ENCODE measurements around the gene SMG9. TPM values are rescaled to one million over a fixed set of nuclear protein-coding genes. Genes with fewer than 3 reads are reported as not detected.

SMG9 gene
- polyA plus RNA-seq, 1 of the 3 experiments (the other 2 are of a cell fraction): 24.3 TPM

DNA sequence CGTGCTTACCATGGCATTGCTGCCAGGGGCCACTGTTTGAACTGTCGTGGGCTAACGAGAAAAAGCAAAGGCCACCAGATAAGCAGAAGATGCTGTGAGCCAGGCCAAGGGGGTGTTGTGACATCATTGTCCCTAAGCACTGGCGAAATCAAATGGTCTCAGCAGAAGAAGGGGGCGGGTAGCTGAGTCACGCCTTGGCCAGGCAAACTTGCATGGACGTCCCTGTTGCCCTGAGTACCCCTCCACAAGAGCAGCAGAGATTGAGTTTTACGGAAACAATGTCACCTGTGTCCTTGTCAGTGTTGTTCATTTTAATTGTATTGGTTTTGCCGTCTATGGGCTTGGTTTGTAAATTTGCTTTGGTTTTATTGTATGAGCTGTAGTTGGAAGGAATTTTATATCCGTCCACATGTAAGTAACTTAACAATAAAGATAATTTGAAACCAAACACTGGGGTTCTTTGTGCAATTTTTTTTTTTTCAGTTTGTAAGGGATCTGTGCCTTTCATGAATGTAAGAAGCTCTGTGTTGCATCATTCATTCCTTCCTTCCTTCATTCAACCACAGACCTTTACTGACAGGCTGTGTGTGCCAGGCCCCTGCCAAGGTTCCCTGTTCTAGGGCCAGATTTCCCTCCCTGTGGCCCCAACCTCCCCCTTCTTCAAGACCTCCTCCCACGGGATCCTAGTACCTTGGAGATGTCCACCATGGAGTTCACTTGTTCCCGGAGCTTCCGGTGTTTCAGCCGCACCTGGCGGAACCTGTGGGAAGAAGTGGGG is 13.7 kb upstream of the SMG9 start:
- TF ChIP-seq, protein P1, sequence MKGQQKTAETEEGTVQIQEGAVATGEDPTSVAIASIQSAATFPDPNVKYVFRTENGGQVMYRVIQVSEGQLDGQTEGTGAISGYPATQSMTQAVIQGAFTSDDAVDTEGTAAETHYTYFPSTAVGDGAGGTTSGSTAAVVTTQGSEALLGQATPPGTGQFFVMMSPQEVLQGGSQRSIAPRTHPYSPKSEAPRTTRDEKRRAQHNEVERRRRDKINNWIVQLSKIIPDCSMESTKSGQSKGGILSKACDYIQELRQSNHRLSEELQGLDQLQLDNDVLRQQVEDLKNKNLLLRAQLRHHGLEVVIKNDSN (IDR thresholded peaks at IDR 0.05; ENCODE audit: borderline replicate concordance, low read depth): no peak
- TF ChIP-seq MXI1 (IDR thresholded peaks at IDR 0.05; ENCODE audit: low read depth, low read length) (no peak), YY1 (IDR thresholded peaks at IDR 0.05; ENCODE audit: low read depth) (no peak), SIN3A (IDR thresholded peaks at IDR 0.05; ENCODE audit: borderline replicate concordance, low read depth, low read length) (no peak), TEAD4 (IDR thresholded peaks at IDR 0.05; ENCODE audit: borderline replicate concordance, insufficient read depth) (no peak), RAD21 (IDR thresholded peaks at IDR 0.05; ENCODE audit: low read length) (no peak), FOXJ3 (CRISPR knock-in tag; IDR thresholded peaks at IDR 0.05) (no peak), ELF1 (IDR thresholded peaks at IDR 0.05) (no peak)
- TF ChIP-seq, protein P2, sequence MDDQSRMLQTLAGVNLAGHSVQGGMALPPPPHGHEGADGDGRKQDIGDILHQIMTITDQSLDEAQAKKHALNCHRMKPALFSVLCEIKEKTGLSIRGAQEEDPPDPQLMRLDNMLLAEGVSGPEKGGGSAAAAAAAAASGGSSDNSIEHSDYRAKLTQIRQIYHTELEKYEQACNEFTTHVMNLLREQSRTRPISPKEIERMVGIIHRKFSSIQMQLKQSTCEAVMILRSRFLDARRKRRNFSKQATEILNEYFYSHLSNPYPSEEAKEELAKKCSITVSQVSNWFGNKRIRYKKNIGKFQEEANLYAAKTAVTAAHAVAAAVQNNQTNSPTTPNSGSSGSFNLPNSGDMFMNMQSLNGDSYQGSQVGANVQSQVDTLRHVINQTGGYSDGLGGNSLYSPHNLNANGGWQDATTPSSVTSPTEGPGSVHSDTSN (IDR thresholded peaks at IDR 0.05): no peak
- no peaks in the 10 kb centered on the region for H3K36me3 ChIP-seq (replicated peaks in 1 of 2; ENCODE audit: control insufficient read depth in 1 of 2, insufficient read depth in 2 of 2, low read length in 1 of 2)
- no peaks in the 10 kb centered on the region for H3K79me2 ChIP-seq (ENCODE audit: insufficient read depth)
- DNase-seq: no peak
- peaks cover 28% of the 10 kb centered on the region for H3F3A ChIP-seq (replicated peaks; ENCODE audit: insufficient read depth)
- H3K9ac ChIP-seq: no peak overlapping the region
- H3K4me2 ChIP-seq: no peak overlapping the region
- ChIA-PET POLR2A (no interaction called here), CTCF (interaction anchor here (0.9 to 5.4 kb wide), 7 partner anchors 8 to 23 kb away, joined by 3 to 47 read pairs (median 7); partner anchors contain the start of gene SMG9)
- no peaks in the 10 kb centered on the region for H4K20me1 ChIP-seq (ENCODE audit: insufficient read depth)
- peaks cover 0 to 17% of the 10 kb centered on the region in 2 experiments; a peak in 3 of 4 replicates for H3K4me1 ChIP-seq (ENCODE audit: control insufficient read depth in 1 of 2, insufficient read depth in 2 of 2, low read depth in 1 of 2, low read length in 1 of 2)
- H3K27me3 ChIP-seq (ENCODE audit: insufficient read depth): no peaks in the 10 kb centered on the region
- H3K27ac ChIP-seq (ENCODE audit: low read depth in 2 of 2, low read length in 1 of 2): no peak overlapping the region
- 86% methylated on average over 14 of the region's 15 CpGs for WGBS (ENCODE audit: low lambda C conversion rate)
- no peak overlapping the region for H2AFZ ChIP-seq (ENCODE audit: low read depth)
- H3K9me2 ChIP-seq: no peaks in the 10 kb centered on the region
- no peaks in the 10 kb centered on the region for H3K9me3 ChIP-seq
- no peak overlapping the region for H3K4me3 ChIP-seq (ENCODE audit: low read depth in 2 of 2, low read length in 1 of 2)

DNA sequence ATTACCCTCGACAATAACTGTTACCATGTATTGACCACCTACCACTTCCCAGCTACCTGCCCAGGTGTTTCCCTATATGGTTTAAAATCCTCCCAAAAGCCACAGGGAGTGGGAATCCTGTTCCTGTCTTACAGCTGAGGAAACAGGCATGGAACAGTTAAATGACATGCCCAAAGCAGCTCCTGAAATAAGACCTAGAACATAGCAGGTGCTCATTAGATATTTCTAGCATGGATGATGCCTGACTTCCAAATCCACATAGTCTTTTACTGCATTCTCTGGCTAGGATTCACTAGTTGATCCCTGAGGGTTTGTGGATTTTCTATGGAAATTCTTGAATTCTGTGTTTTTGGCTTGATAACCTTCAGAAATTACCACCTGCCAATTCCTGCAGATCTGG is 13.1 kb upstream of the SMG9 start:
- no peaks in the 10 kb centered on the region for H3K9me2 ChIP-seq
- no peaks in the 10 kb centered on the region for H3K9me3 ChIP-seq
- no peak overlapping the region for H3K27ac ChIP-seq (ENCODE audit: low read depth in 2 of 2, low read length in 1 of 2)
- no peak for DNase-seq
- H3K4me1 ChIP-seq (ENCODE audit: control insufficient read depth in 1 of 2, insufficient read depth in 2 of 2, low read depth in 1 of 2, low read length in 1 of 2): peaks cover 0 to 21% of the 10 kb centered on the region in 2 experiments; a peak in 3 of 4 replicates
- H3K9ac ChIP-seq: no peak overlapping the region
- 63% methylated on average over 1 of the region's 1 CpG for WGBS (ENCODE audit: low lambda C conversion rate)
- H3K79me2 ChIP-seq (ENCODE audit: insufficient read depth): no peaks in the 10 kb centered on the region
- POLR2A ChIA-PET: no interaction called here
- H3K27me3 ChIP-seq (ENCODE audit: insufficient read depth): no peaks in the 10 kb centered on the region
- H4K20me1 ChIP-seq (ENCODE audit: insufficient read depth): no peaks in the 10 kb centered on the region
- H3F3A ChIP-seq (replicated peaks; ENCODE audit: insufficient read depth): peaks cover 34% of the 10 kb centered on the region
- CTCF ChIA-PET: interaction anchor here (1.1 to 5.4 kb wide), 4 partner anchors 9 to 22 kb away, joined by 3 to 47 read pairs (median 31); partner anchors contain the start of gene SMG9
- H2AFZ ChIP-seq (ENCODE audit: low read depth): no peak overlapping the region
- H3K4me3 ChIP-seq (ENCODE audit: low read depth in 2 of 2, low read length in 1 of 2): no peak overlapping the region
- H3K4me2 ChIP-seq: no peak overlapping the region
- no peaks in the 10 kb centered on the region for H3K36me3 ChIP-seq (replicated peaks in 1 of 2; ENCODE audit: control insufficient read depth in 1 of 2, insufficient read depth in 2 of 2, low read length in 1 of 2)
- TF ChIP-seq YY1 (IDR thresholded peaks at IDR 0.05; ENCODE audit: low read depth) (no peak), ELF1 (IDR thresholded peaks at IDR 0.05) (no peak), EP300 (IDR thresholded peaks at IDR 0.05; ENCODE audit: borderline replicate concordance in 1 of 2, low read depth in 1 of 2, low read length in 1 of 2) (no peak), EZH2phosphoT487 (IDR thresholded peaks at IDR 0.05; ENCODE audit: borderline replicate concordance, low read depth) (no peak), CHD2 (IDR thresholded peaks at IDR 0.05; ENCODE audit: low read length, partially characterized antibody) (no peak), NFIC (IDR thresholded peaks at IDR 0.05; ENCODE audit: borderline replicate concordance) (no peak)
- TF ChIP-seq, protein P3, sequence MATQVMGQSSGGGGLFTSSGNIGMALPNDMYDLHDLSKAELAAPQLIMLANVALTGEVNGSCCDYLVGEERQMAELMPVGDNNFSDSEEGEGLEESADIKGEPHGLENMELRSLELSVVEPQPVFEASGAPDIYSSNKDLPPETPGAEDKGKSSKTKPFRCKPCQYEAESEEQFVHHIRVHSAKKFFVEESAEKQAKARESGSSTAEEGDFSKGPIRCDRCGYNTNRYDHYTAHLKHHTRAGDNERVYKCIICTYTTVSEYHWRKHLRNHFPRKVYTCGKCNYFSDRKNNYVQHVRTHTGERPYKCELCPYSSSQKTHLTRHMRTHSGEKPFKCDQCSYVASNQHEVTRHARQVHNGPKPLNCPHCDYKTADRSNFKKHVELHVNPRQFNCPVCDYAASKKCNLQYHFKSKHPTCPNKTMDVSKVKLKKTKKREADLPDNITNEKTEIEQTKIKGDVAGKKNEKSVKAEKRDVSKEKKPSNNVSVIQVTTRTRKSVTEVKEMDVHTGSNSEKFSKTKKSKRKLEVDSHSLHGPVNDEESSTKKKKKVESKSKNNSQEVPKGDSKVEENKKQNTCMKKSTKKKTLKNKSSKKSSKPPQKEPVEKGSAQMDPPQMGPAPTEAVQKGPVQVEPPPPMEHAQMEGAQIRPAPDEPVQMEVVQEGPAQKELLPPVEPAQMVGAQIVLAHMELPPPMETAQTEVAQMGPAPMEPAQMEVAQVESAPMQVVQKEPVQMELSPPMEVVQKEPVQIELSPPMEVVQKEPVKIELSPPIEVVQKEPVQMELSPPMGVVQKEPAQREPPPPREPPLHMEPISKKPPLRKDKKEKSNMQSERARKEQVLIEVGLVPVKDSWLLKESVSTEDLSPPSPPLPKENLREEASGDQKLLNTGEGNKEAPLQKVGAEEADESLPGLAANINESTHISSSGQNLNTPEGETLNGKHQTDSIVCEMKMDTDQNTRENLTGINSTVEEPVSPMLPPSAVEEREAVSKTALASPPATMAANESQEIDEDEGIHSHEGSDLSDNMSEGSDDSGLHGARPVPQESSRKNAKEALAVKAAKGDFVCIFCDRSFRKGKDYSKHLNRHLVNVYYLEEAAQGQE (IDR thresholded peaks at IDR 0.05; ENCODE audit: low read depth, low read length): no peak
- TF ChIP-seq, protein P4, sequence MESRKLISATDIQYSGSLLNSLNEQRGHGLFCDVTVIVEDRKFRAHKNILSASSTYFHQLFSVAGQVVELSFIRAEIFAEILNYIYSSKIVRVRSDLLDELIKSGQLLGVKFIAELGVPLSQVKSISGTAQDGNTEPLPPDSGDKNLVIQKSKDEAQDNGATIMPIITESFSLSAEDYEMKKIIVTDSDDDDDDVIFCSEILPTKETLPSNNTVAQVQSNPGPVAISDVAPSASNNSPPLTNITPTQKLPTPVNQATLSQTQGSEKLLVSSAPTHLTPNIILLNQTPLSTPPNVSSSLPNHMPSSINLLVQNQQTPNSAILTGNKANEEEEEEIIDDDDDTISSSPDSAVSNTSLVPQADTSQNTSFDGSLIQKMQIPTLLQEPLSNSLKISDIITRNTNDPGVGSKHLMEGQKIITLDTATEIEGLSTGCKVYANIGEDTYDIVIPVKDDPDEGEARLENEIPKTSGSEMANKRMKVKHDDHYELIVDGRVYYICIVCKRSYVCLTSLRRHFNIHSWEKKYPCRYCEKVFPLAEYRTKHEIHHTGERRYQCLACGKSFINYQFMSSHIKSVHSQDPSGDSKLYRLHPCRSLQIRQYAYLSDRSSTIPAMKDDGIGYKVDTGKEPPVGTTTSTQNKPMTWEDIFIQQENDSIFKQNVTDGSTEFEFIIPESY (IDR thresholded peaks at IDR 0.05; ENCODE audit: borderline replicate concordance, low read depth): no peak
- TF ChIP-seq, protein P5, sequence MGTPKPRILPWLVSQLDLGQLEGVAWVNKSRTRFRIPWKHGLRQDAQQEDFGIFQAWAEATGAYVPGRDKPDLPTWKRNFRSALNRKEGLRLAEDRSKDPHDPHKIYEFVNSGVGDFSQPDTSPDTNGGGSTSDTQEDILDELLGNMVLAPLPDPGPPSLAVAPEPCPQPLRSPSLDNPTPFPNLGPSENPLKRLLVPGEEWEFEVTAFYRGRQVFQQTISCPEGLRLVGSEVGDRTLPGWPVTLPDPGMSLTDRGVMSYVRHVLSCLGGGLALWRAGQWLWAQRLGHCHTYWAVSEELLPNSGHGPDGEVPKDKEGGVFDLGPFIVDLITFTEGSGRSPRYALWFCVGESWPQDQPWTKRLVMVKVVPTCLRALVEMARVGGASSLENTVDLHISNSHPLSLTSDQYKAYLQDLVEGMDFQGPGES (IDR thresholded peaks at IDR 0.05; ENCODE audit: low read depth, low read length): no peak
- TF ChIP-seq, protein P6, sequence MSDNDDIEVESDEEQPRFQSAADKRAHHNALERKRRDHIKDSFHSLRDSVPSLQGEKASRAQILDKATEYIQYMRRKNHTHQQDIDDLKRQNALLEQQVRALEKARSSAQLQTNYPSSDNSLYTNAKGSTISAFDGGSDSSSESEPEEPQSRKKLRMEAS (IDR thresholded peaks at IDR 0.05; ENCODE audit: low read depth): no peak

Measured in SK-N-SH (cell line).